SU-DHL-6 (cell line): ENCODE data around the gene CYBA.

ENCODE experiments used
- H2AFZ ChIP-seq: fragments of 200-600 bp; sonication (generic); 2 replicates; pipeline ENCODE4 v1.6.1; 2014; ENCODE audit warnings: low read depth, mild to moderate bottlenecking, moderate library complexity, mixed read lengths, antibody characterized with exemption, low read length; ENCODE audit not compliant: severe bottlenecking
- H3F3A ChIP-seq: fragments of 200-600 bp; shearing (Covaris generic); 2 replicates; pipeline ENCODE4 v1.6.0; 2016; ENCODE audit warnings: antibody characterized with exemption, mild to moderate bottlenecking; ENCODE audit not compliant: insufficient read depth
- H3K27ac ChIP-seq: fragments of 200-600 bp; sonication (generic); 2 replicates; pipeline ENCODE4 v1.5.1; 2016; ENCODE audit warnings: low read depth, mild to moderate bottlenecking, low read length, moderate library complexity, mixed read lengths
- H3K27me3 ChIP-seq: fragments of 200-600 bp; sonication (generic), shearing (Covaris generic); 2 replicates; pipeline ENCODE4 v1.6.0; 2014; ENCODE audit warnings: mild to moderate bottlenecking, low read length
- H3K36me3 ChIP-seq: fragments of 200-600 bp; sonication (generic); 2 replicates; pipeline ENCODE4 v1.6.1; 2014; ENCODE audit warnings: mild to moderate bottlenecking, low read length, mixed read lengths
- H3K4me2 ChIP-seq: fragments of 300-600, 200-600 bp; shearing (Covaris generic), sonication (generic); 2 replicates; pipeline ENCODE4 v1.6.0; 2014; ENCODE audit warnings: low read length, low read depth, mild to moderate bottlenecking; ENCODE audit not compliant: poor library complexity, severe bottlenecking
- H3K4me3 ChIP-seq: fragments of 200-600 bp; sonication (generic); 2 replicates; pipeline ENCODE4 v1.5.1; 2014; ENCODE audit warnings: antibody characterized with exemption, low read length, mild to moderate bottlenecking, mixed read lengths; ENCODE audit not compliant: insufficient read depth, poor library complexity, severe bottlenecking
- H3K79me2 ChIP-seq: fragments of 200-600 bp; sonication (generic); 2 replicates; pipeline ENCODE4 v1.6.1; 2014; ENCODE audit warnings: mild to moderate bottlenecking, low read length, moderate library complexity; ENCODE audit not compliant: insufficient read depth
- H3K9ac ChIP-seq: fragments of 200-600 bp; sonication (generic); 2 replicates; pipeline ENCODE4 v1.7.0; 2014; ENCODE audit warnings: mild to moderate bottlenecking, low read length
- H3K9me2 ChIP-seq: fragments of 200-600 bp; sonication (generic); replicated peaks from 2 replicates; pipeline ENCODE4 v1.6.1; 2014; ENCODE audit warnings: low read length; ENCODE audit not compliant: insufficient read depth
- H3K9me3 ChIP-seq: fragments of 200-600 bp; sonication (generic); 2 replicates; pipeline ENCODE4 v1.6.1; 2014; ENCODE audit warnings: low read length, mixed read lengths; ENCODE audit not compliant: insufficient read depth
- H4K20me1 ChIP-seq: fragments of 200-600 bp; sonication (generic); 2 replicates; pipeline ENCODE4 v1.6.1; 2014; ENCODE audit warnings: low read depth, mild to moderate bottlenecking, antibody characterized with exemption, low read length, moderate library complexity, mixed read lengths
- CTCF ChIP-seq: fragments of 200-600 bp; sonication (generic); IDR thresholded peaks from one replicate; pipeline ENCODE4 v1.5.1; 2017; ENCODE audit warnings: antibody characterized with exemption, mild to moderate bottlenecking, low read length, moderate library complexity; ENCODE audit not compliant: insufficient read depth, poor library complexity, severe bottlenecking
- EZH2phosphoT487 ChIP-seq: fragments of 200-600 bp; sonication (generic), shearing (Covaris generic); conservative IDR thresholded peaks from 2 replicates; pipeline ENCODE4 v1.6.1; 2018; ENCODE audit warnings: mild to moderate bottlenecking, antibody characterized with exemption, low read length, moderate library complexity, mixed read lengths

Gene CYBA

GRCh38 chr16:88601313-88602036, 49.4 kb downstream of the CYBA start:
- Histone ChIP-seq H3K27ac (no peak overlapping the region), H3K9ac (no peak overlapping the region), H3K36me3 (no peaks in the 10 kb centered on the region), H3K9me2 (no peaks in the 10 kb centered on the region), H3F3A (no peaks in the 10 kb centered on the region), H3K27me3 (no peaks in the 10 kb centered on the region), H2AFZ (no peak overlapping the region), H3K9me3 (no peaks in the 10 kb centered on the region), H3K4me2 (no peak overlapping the region), H3K4me3 (no peak overlapping the region), H3K79me2 (peaks cover 5% of the 10 kb centered on the region; the same call in 1 of the 2 replicates), H4K20me1 (no peaks in the 10 kb centered on the region)
- no peak for TF ChIP-seq EZH2phosphoT487
- no peak for TF ChIP-seq CTCF

GRCh38 chr16:88600539-88600896, 50.3 kb downstream of the CYBA start:
- Histone ChIP-seq H3K27me3 (no peaks in the 10 kb centered on the region), H3K36me3 (no peaks in the 10 kb centered on the region), H3K27ac (no peak overlapping the region)

GRCh38 chr16:88599825-88600538, 50.9 kb downstream of the CYBA start:
- H3K9me3 ChIP-seq, result no peaks in the 10 kb centered on the region
- no peaks in the 10 kb centered on the region for H3K27me3 ChIP-seq
- H3K4me3 ChIP-seq, result no peak overlapping the region
- H3K36me3 ChIP-seq, result no peaks in the 10 kb centered on the region
- H3K4me2 ChIP-seq, result no peak overlapping the region
- H3K9ac ChIP-seq, result no peak overlapping the region
- TF ChIP-seq EZH2phosphoT487, result no peak
- TF ChIP-seq CTCF, result no peak
- H2AFZ ChIP-seq, result no peak overlapping the region
- no peak overlapping the region for H3K27ac ChIP-seq
- H3F3A ChIP-seq, result no peaks in the 10 kb centered on the region
- no peaks in the 10 kb centered on the region for H4K20me1 ChIP-seq
- peaks cover 5% of the 10 kb centered on the region; the same call in 1 of the 2 replicates for H3K79me2 ChIP-seq
- no peaks in the 10 kb centered on the region for H3K9me2 ChIP-seq

More at GRCh38 chr16:88600539-88600896, 50.3 kb downstream of the CYBA start:
- no peak overlapping the region for H3K4me2 ChIP-seq
- no peak for TF ChIP-seq EZH2phosphoT487
- TF ChIP-seq CTCF, result no peak
- no peak overlapping the region for H2AFZ ChIP-seq
- H4K20me1 ChIP-seq, result no peaks in the 10 kb centered on the region
- H3K9me3 ChIP-seq, result no peaks in the 10 kb centered on the region
- no peaks in the 10 kb centered on the region for H3F3A ChIP-seq
- no peak overlapping the region for H3K4me3 ChIP-seq
- no peak overlapping the region for H3K9ac ChIP-seq
- peaks cover 5% of the 10 kb centered on the region; the same call in 1 of the 2 replicates for H3K79me2 ChIP-seq
- no peaks in the 10 kb centered on the region for H3K9me2 ChIP-seq
